Loucy (cell line): Measurements from ENCODE around the gene PRR13.

Experiments used
- H2AFZ ChIP-seq: fragments of 200-600 bp; sonication (generic); 2 replicates; pipeline ENCODE4 v1.6.0; 2016; ENCODE audit warnings: antibody characterized with exemption, mild to moderate bottlenecking, low read length, moderate library complexity
- H3F3A ChIP-seq: fragments of 200-600 bp; 2 replicates; pipeline ENCODE4 v1.6.0; 2016; ENCODE audit warnings: antibody characterized with exemption, low read depth, mild to moderate bottlenecking
- H3K27me3 ChIP-seq: fragments of 200-600 bp; sonication (generic); 2 replicates; pipeline ENCODE4 v1.6.1; 2014; ENCODE audit warnings: low read length, mild to moderate bottlenecking; ENCODE audit not compliant: insufficient read depth, poor library complexity, severe bottlenecking
- H3K36me3 ChIP-seq: fragments of 200-600 bp; sonication (generic); 2 replicates; pipeline ENCODE4 v1.6.1; 2016; ENCODE audit warnings: low read length; ENCODE audit not compliant: insufficient read depth
- H3K4me1 ChIP-seq: fragments of 200-600 bp; sonication (generic); 2 replicates; pipeline ENCODE4 v1.5.1; 2014; ENCODE audit warnings: low read length, mild to moderate bottlenecking; ENCODE audit not compliant: insufficient read depth, poor library complexity, severe bottlenecking
- H3K4me2 ChIP-seq: fragments of 200-600 bp; sonication (generic); 2 replicates; pipeline ENCODE4 v1.6.0; 2014; ENCODE audit warnings: antibody characterized with exemption, low read length, low read depth, mild to moderate bottlenecking; ENCODE audit not compliant: poor library complexity, severe bottlenecking
- H3K4me3 ChIP-seq: fragments of 200-600 bp; sonication (generic); 2 replicates; pipeline ENCODE4 v1.5.1; 2014; ENCODE audit warnings: low read length, mild to moderate bottlenecking, mixed read lengths; ENCODE audit not compliant: poor library complexity, severe bottlenecking
- H3K79me2 ChIP-seq: fragments of 200-600 bp; sonication (generic); 2 replicates; pipeline ENCODE4 v1.6.1; 2014; ENCODE audit warnings: low read length; ENCODE audit not compliant: insufficient read depth
- H3K9ac ChIP-seq: fragments of 200-600 bp; sonication (generic); 2 replicates; pipeline ENCODE4 v1.6.0; 2014; ENCODE audit warnings: mild to moderate bottlenecking, low read depth, low read length, moderate library complexity; ENCODE audit not compliant: poor library complexity, severe bottlenecking
- H3K9me2 ChIP-seq: fragments of 200-600 bp; sonication (generic); replicated peaks from 2 replicates; pipeline ENCODE4 v1.6.1; 2016; ENCODE audit warnings: low read depth, low read length, mixed read lengths
- H3K9me3 ChIP-seq: fragments of 200-600 bp; sonication (generic); 2 replicates; pipeline ENCODE4 v1.6.1; 2014; ENCODE audit warnings: mild to moderate bottlenecking, antibody characterized with exemption, low read length, low read depth; ENCODE audit not compliant: insufficient read depth
- H4K20me1 ChIP-seq: fragments of 200-600 bp; sonication (generic); 2 replicates; pipeline ENCODE4 v1.6.0; 2014; ENCODE audit warnings: antibody characterized with exemption, low read length, mild to moderate bottlenecking; ENCODE audit not compliant: insufficient read depth, poor library complexity, severe bottlenecking
- EZH2phosphoT487 ChIP-seq: fragments of 200-600 bp; IDR thresholded peaks from 2 replicates; pipeline ENCODE4 v1.6.1; 2018; ENCODE audit warnings: antibody characterized with exemption, mild to moderate bottlenecking, moderate library complexity, borderline replicate concordance
- TF ChIP-seq, protein P1 (sequence below): fragments of 200-600 bp; sonication (generic); conservative IDR thresholded peaks from 2 replicates; pipeline ENCODE4 v1.5.1; 2014; ENCODE audit warnings: mild to moderate bottlenecking, antibody characterized with exemption, low read length

Gene PRR13

DNA sequence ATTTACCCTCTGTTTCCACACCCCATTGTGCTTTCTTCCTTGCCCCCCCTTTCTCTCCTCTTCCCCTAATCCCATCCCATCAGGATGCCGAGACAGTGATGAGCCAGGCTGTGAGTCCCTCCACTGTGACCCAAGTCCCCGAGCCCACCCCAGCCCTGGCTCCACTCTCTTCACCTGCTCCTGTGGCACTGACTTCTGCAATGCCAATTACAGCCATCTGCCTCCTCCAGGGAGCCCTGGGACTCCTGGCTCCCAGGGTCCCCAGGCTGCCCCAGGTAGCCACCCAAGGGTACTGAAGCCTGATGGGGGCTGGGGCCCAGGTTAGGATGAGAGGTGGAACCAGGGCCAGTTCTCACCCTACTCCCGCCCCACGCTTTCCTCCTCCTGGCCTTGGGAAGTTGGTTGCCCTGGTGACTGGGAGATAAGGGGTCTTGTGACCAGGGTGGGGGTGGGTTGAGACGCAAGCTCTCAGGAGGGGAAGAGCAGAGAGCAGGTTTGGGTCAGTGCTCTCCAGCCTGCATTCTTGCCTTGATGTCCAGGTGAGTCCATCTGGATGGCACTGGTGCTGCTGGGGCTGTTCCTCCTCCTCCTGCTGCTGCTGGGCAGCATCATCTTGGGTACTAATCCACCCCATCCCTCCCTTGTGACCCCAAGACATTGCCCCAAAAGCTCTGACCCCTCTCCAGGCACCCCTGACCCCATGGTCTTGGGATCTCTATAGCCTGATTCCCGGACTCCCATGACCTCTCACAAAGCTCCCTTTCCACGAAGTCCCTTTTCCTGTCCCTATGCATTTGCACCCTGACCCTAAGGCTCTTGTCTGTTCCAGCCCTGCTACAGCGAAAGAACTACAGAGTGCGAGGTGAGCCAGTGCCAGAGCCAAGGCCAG, 16.7 kb upstream of the PRR13 start:
- no peaks in the 10 kb centered on the region for H3K27me3 ChIP-seq

DNA sequence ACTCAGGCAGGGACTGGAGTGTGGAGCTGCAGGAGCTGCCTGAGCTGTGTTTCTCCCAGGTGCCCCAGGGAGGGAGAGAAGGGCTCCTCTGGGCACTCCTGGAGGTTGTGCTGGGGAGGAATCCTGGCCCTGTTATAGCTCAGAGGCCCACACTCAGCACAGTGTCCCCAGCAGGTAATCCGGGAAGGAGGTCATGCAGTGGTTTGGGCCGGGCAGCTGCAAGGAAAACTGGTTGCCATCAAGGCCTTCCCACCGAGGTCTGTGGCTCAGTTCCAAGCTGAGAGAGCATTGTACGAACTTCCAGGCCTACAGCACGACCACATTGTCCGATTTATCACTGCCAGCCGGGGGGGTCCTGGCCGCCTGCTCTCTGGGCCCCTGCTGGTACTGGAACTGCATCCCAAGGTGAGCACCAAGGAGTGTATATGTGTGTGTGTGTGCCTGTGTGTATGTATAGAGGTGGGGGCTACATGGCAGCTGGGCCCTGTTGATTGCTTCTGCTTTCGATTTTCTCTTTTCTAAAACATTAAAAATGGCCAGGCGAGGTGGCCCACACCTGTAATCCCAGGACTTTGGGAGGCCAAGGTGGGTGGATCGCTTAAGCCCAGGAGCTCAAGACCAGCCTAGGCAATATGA, 15.9 kb upstream of the PRR13 start:
- Histone ChIP-seq H3K4me1 (peaks cover 3% of the 10 kb centered on the region), H3F3A (no peaks in the 10 kb centered on the region), H3K27me3 (no peaks in the 10 kb centered on the region), H3K9ac (no peak overlapping the region), H3K4me2 (no peak overlapping the region), H3K9me3 (no peaks in the 10 kb centered on the region), H3K4me3 (no peak overlapping the region), H3K36me3 (no peaks in the 10 kb centered on the region), H2AFZ (no peak overlapping the region), H4K20me1 (no peaks in the 10 kb centered on the region), H3K79me2 (no peaks in the 10 kb centered on the region), H3K9me2 (no peaks in the 10 kb centered on the region)
- TF ChIP-seq, protein P1, sequence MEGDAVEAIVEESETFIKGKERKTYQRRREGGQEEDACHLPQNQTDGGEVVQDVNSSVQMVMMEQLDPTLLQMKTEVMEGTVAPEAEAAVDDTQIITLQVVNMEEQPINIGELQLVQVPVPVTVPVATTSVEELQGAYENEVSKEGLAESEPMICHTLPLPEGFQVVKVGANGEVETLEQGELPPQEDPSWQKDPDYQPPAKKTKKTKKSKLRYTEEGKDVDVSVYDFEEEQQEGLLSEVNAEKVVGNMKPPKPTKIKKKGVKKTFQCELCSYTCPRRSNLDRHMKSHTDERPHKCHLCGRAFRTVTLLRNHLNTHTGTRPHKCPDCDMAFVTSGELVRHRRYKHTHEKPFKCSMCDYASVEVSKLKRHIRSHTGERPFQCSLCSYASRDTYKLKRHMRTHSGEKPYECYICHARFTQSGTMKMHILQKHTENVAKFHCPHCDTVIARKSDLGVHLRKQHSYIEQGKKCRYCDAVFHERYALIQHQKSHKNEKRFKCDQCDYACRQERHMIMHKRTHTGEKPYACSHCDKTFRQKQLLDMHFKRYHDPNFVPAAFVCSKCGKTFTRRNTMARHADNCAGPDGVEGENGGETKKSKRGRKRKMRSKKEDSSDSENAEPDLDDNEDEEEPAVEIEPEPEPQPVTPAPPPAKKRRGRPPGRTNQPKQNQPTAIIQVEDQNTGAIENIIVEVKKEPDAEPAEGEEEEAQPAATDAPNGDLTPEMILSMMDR = no peak
- no peak for TF ChIP-seq EZH2phosphoT487

More for the DNA sequence above, 16.7 kb upstream of the PRR13 start:
- H3K4me2 ChIP-seq = no peak overlapping the region
- no peaks in the 10 kb centered on the region for H3K36me3 ChIP-seq
- no peak for TF ChIP-seq EZH2phosphoT487
- TF ChIP-seq, protein P1 = no peak
- H3K9me2 ChIP-seq = no peaks in the 10 kb centered on the region
- peaks cover 3% of the 10 kb centered on the region for H3K4me1 ChIP-seq
- H3K9me3 ChIP-seq = no peaks in the 10 kb centered on the region
- no peaks in the 10 kb centered on the region for H4K20me1 ChIP-seq
- no peaks in the 10 kb centered on the region for H3K79me2 ChIP-seq
- no peaks in the 10 kb centered on the region for H3F3A ChIP-seq
- no peak overlapping the region for H3K4me3 ChIP-seq
- no peak overlapping the region for H3K9ac ChIP-seq
- no peak overlapping the region for H2AFZ ChIP-seq

- Histone ChIP-seq H3F3A (no peaks in the 10 kb centered on the region), H3K36me3 (no peaks in the 10 kb centered on the region), H3K9me2 (no peaks in the 10 kb centered on the region), H3K4me2 (no peak overlapping the region), H3K4me1 (no peaks in the 10 kb centered on the region), H3K27me3 (no peaks in the 10 kb centered on the region), H3K9ac (no peak overlapping the region), H3K4me3 (no peak overlapping the region), H4K20me1 (no peaks in the 10 kb centered on the region), H3K9me3 (no peaks in the 10 kb centered on the region), H3K79me2 (no peaks in the 10 kb centered on the region), H2AFZ (no peak overlapping the region)
- TF ChIP-seq, protein P1 = no peak
- no peak for TF ChIP-seq EZH2phosphoT487
These were observed 13.5 kb upstream of the PRR13 start for GRCh38 chr12:53427905-53428594.
